SH-SY5Y (cell line): ENCODE results near the gene RPL10A.

ENCODE experiments used
- GATA2 ChIP-seq: IDR thresholded peaks from 2 replicates; pipeline ENCODE4 v1.6.1; 2011; ENCODE audit warnings: mild to moderate bottlenecking, low read depth, low read length
- GATA3 ChIP-seq: IDR thresholded peaks from 2 replicates; pipeline ENCODE4 v1.6.1; 2011; ENCODE audit warnings: low read depth, mild to moderate bottlenecking, low read length, moderate library complexity

Gene RPL10A

DNA sequence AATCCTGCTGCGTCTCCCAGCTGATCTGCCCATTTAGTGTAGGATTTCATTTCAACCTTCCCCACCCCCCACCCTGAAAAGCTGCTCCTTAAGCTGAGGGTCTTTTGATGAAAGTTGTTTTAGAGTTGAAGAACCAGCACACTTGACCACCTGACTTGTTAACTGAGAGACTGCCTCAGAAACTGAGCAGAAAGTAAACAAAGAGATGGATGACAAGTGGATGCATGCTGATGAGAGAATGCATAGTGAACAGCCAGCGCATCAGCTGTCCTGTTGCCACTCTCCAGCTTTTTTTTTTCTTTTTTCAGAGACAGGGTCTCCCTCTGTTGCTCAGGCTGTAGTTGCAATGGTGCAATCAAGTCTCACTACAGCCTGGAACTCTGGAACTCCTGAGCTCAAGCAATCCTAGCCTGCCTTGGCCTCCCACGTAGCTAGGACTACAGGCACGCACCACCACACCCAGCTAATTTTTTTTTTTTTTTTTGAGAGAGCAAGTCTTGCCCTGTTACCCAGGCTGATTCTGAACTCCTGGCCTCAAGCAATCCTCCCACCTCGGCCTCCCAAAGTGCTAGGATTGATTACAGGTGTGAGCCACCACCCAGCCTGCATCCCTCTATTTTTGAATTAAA lies 9.5 kb downstream of the RPL10A start:
- no peak for TF ChIP-seq GATA3
- TF ChIP-seq GATA2, result no peak

DNA sequence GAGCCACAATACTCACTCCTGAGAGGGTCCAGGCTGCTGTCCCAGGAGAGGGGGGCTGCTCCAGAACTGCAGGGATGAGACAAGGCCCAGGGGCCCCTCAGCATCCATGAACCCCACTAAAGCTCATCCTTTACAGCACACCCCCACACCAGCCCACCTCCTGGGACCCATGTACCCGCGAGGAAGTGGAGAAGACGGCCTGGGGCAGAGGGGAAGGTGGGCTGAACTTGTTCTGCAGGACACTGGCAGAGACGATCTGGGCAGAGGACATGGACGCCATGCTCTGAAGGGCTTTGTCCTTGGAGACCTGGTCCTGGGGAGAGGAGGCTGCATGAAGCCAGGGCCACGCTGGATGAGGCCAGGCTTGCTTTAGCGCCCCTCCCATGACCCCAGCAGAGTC lies 10.1 kb downstream of the RPL10A start:
- TF ChIP-seq GATA2, result no peak
- TF ChIP-seq GATA3, result no peak

DNA sequence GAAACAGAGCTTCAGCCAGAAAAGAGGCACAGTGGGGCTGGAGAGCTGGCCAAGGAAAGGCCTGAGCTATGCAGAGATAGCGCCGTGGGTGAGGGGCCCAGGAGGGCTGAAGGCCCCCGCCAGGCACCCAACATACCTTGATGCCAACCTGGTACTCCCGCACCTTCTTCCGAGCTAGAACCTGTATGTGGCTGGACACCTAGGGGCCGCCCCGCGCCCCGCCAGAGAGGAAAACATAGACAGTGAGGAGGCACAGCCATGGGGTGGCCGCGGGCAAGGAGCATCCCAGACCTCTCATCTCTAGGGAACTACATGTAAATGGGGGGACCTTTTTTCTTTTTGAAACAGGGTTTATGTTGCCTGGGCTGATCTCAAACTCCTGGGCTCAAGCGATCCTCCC lies 12.0 kb downstream of the RPL10A start:
- TF ChIP-seq GATA2 (no peak), GATA3 (no peak)

DNA sequence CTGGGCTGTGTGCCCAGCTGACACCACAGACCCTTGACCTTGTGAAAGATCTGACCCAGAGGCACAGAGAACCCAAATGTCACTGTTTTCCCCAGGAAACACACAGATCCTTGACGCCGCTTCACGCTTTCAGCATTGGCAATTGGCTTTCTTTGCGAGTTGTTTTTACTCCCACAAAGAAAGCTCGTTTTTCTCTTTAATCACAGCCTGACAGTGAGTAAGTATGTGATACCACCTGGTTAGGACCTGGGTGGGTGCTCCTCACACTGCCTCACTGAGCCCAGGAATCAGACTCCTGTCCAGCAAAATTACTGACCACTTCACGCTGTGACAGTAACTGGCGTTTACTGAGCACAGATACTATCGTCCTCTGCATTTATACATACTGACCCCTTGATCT lies 13.0 kb downstream of the RPL10A start:
- TF ChIP-seq GATA2 (no peak), GATA3 (no peak)

DNA sequence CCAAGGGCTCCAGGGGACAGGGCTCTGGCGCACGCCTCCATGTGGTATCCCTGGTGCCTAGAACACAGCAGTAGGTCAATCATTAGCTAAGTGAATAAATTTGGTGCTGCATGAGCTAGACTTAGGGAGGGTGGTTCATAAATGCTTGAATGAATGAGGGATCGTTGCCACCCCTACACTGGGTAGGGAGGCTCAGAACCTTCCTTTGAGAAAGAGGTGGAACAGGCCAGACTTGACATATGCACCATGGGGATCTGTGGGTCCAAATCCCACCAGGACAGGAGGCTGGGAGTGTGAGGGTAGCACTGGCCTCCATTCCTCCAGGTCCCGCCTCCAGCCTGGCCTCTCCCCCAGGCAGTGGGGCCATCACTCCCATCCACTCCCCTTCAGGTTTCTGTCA lies 14.9 kb downstream of the RPL10A start:
- TF ChIP-seq GATA3 (no peak), GATA2 (no peak)

DNA sequence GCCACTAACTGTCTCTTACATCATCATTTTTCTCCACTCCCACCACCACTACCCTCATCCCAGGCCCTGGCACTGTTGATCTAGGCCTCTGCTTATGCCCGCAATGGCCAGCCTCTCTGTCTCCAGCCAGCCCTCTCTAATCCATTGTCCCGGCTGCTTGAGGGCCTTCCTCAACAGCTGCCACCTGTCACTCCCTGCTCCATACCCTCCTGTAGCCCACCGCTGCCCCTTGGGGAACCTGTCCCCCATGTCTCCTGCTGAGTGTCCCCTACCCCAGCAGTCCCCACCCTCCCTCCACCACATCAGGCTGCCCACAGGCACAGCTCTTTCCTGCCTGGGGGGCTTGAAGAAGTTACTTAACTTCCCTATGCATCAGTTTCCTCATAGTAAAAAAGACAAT lies 15.3 kb downstream of the RPL10A start:
- TF ChIP-seq GATA2 (no peak), GATA3 (no peak)

DNA sequence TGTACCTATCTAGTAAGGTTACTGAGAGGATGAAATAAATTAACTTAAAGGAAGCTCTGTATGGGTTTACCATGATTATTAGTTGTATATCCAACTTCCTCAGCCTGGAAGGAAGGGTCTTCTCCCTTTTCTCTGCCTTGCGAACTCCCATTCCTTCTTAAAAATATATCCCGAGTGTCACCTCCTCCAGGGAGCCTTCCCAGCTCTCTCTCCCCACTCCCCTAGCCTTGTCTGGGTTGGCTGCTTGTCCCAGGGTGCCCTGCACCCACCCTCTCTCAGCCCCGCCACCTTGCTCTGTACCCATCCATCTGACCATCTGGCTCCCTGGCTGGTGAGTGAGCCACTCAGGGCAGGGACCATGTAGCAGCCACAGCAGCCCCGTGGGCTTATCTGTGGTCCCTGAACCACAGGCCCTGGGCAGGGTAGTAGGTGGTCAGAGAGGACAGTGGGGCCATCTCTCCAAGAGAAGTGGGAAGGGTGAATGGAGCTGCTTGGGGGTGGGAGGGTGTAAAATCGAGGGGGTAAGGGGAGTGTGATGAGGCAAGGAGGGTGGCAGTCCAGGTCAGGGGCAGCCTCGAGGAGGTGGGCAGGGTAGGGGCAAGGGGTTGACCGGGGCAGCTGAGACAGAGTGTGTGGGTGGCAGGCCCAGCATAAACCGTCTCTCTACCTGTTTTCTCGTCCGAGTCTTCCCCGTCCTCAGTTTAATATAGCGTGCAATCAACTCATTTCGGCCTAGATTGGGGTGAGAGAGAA lies 15.9 kb downstream of the RPL10A start:
- TF ChIP-seq GATA3, result no peak
- no peak for TF ChIP-seq GATA2

DNA sequence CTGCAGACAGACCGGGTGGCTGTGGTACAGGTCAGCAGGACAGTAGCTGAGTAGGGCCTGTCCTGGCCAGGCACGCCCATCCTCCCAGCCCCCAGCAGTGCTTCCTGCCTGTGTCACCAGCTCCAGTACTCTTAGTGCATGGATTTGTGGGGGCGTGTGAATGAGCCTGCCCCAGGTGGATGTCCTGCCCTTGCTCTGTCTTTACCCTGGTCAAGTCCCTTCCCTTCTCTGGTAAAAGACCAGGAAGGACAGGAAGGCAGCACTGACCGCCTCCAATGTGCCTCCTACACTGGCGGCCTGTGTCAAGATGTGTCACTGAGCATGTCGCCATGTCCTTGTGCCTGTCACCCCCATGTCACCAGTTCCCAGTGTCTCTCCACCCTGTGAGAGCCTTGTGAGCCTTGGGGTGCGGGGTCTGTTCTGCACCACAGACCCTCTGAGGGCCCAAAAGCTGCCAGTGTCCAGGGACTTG lies 16.8 kb downstream of the RPL10A start:
- no peak for TF ChIP-seq GATA3
- no peak for TF ChIP-seq GATA2

DNA sequence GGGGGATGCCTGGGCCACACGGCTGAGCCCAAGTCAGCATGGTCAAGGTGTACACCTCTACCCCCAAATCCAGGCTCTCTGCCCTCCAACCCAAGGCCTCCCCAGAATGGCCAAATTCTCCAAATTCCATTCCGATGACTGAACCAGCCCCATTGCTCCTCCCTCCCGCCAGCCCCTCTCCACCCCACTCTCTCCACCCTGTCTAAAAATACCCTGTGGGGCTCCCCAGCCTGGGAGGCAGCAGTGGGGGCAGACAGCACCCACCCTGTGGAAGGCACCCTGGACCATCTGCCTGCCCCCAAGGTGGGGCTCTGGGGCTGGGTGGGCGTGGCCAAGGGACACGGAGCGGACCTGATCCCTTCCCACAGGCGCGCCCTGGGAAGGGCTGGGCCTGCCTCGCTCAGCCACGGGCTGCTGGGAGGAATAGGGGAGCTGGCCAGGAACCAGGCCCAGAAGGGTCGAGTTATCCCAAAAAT lies 17.2 kb downstream of the RPL10A start:
- TF ChIP-seq GATA3 (no peak), GATA2 (no peak)

DNA sequence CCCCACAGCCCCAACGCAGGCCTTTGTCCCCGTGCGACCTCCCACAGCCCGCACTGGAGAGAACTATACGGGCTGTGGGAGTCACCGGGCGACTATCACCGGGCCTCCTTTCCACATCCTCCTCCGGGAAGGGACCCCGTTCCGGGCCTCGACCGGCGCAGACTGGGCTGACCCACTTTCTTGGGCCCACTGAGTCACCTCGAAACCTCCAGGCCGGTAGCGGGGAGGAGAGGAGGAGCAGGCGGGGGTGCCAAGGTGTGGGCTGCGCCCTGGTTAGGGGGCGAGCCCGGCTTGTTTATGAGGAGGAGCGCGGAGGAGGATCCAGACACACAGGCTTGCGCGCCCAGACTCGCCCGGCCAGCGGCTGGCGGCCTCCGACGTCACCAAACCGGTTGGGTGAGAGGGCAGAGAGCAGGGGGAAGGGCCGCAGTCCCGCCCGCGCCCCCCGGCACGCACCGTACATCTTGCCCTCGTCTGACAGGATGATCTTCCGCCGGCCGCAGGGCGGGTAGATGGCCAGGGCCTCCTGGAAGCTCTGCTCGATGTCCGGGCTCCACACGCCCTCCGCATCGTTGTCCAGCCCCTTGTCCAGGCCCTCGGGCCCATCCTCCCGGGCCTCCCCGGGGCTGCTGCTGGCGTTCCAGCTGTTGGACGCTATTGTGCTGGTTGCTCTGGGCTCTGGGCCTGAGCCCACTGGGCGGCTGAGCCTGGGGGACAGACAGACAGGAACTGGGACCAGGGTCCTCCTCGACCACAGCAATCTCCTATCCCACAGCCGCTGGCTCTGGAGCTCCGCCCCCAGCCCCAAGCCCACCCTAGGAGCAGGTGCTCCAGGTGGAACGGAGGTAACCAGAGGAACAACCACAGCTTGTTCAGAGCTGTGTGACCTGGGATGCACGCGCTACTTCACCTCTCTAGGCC lies 18.1 kb downstream of the RPL10A start:
- TF ChIP-seq GATA2, result no peak
- no peak for TF ChIP-seq GATA3

DNA sequence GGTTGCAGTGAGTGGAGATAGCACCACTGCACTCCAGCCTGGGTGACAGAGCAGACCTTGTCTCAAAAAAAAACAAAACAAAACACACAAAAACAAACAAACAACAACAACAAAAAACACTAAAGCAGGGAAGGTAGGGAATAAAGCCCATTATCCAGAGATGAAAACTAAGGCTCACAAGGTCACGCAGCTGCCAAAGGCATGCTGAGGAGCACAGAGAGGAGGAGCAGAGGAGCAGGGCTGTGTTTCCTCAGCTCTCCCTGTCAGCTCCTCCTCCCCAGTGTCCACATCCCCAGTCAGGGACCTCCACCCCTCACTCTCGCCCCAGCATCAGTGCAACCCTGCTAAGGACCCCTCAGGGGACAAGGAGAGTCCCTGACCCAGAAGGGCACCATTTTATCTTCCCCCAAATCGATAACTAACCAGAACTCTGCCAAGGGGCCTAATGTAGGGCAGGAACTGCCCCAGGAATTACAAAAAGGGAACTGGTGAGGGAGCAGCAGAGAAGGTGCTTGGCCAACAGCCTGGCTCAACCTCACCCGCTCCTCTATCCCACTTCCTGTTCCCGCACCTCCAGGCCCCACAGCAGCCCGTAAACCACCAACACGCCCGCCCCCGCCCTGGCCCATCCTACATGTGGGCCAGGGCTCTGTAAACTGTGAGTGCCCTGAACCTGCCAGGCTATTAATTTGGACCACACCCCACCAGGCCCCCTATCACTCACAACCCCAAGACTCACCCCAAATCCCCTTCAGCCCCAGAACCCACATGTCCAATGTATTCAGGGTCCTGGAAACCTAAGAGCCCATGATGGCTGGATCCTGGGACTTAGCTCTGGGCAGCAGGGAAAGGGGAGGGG lies 19.7 kb downstream of the RPL10A start:
- TF ChIP-seq GATA2, result no peak
- TF ChIP-seq GATA3, result no peak

DNA sequence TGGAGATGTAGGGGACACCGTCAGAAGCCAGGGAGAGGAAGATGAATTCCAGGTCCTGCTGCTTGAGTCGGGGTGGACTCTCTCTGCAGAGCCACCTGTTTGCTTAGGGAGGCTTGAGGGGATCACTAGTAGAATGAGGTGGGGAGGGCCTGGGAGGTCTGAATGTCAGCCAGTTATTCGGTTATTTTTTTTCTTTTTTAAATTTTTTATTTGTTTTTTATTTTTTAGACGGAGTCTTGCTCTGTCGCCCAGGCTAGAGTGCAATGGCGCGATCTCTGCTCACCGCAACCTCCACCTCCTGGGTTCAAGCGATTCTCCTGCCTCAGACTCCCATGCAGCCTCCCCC lies 20.3 kb downstream of the RPL10A start:
- TF ChIP-seq GATA2 (no peak), GATA3 (no peak)

DNA sequence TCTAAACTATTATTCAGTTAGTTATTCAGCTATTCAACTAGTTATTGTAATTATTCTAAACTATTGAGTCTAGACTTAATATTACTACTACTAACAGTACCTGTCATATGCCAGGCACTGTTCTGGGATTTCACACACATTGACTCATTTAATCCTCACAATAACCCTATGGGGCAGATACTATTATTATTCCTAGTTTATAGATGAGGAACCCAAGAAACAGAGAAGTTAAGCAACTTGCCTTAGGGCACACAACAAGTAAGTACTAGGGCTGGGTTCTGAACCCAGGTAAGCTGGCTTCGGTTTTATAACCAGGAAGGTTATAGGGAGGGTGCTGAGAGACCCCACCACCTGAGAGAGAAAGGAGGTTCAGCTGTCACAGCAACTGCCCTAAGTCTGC lies 20.9 kb downstream of the RPL10A start:
- TF ChIP-seq GATA2, result no peak
- TF ChIP-seq GATA3, result no peak
